Measurements from ENCODE around the gene VCX2.

GRCh38 chrX:8204943-8205342, 33.9 kb upstream of the VCX2 start:
- TF ChIP-seq EP300 (IDR thresholded peaks at IDR 0.05) (no peak), CTCF (IDR thresholded peaks at IDR 0.05) (no peak), POLR2A (IDR thresholded peaks at IDR 0.05) (no peak), POLR2AphosphoS5 (IDR thresholded peaks at IDR 0.05) (no peak)

All from upper lobe of left lung (tissue), 4 donors.